ENCODE measurements around the gene SPINDOC.
"Not testable (repeated sequence)": the region's sequence is repeated elsewhere in the genome, so short reads cannot be mapped to it uniquely, and the experiment has no call there.

Gene SPINDOC

DNA sequence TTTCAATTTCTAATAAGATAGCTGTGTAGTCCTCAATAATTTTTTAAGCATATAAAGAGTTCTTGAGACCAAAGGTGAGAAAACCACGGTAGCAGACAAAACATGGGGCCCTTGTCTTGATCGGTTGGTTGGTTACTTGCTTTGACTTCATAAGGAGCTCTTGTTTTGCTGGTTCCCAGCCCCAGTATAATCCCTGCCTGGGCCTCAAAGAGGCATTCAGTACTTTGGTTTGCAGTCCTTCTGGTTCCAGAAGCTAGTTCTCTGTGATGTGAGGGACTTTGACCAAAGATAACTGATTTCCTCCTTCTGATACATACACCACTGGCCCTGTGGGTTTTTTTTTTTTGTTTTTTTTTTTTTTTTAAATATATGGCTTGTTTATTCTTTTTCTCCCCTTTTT is 42.7 kb downstream of the SPINDOC start:
- ChIA-PET POLR2A (interaction anchor here (0.6 to 0.7 kb wide), 3 partner anchors 15 to 32 kb away, joined by 3 to 6 read pairs (median 4); no protein-coding TSS in a partner anchor), CTCF (interaction anchor here (0.9 to 1.6 kb wide), 5 partner anchors 9 to 144 kb away, joined by 3 to 8 read pairs (median 4); partner anchors contain the start of gene MARK2)
- TF ChIP-seq, protein P1, sequence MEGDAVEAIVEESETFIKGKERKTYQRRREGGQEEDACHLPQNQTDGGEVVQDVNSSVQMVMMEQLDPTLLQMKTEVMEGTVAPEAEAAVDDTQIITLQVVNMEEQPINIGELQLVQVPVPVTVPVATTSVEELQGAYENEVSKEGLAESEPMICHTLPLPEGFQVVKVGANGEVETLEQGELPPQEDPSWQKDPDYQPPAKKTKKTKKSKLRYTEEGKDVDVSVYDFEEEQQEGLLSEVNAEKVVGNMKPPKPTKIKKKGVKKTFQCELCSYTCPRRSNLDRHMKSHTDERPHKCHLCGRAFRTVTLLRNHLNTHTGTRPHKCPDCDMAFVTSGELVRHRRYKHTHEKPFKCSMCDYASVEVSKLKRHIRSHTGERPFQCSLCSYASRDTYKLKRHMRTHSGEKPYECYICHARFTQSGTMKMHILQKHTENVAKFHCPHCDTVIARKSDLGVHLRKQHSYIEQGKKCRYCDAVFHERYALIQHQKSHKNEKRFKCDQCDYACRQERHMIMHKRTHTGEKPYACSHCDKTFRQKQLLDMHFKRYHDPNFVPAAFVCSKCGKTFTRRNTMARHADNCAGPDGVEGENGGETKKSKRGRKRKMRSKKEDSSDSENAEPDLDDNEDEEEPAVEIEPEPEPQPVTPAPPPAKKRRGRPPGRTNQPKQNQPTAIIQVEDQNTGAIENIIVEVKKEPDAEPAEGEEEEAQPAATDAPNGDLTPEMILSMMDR (IDR thresholded peaks at IDR 0.05; ENCODE audit: control extremely low read depth, extremely low read depth, low read depth, missing control alignments), result no peak
- DNase-seq (ENCODE audit: extremely low spot score), result no peak

DNA sequence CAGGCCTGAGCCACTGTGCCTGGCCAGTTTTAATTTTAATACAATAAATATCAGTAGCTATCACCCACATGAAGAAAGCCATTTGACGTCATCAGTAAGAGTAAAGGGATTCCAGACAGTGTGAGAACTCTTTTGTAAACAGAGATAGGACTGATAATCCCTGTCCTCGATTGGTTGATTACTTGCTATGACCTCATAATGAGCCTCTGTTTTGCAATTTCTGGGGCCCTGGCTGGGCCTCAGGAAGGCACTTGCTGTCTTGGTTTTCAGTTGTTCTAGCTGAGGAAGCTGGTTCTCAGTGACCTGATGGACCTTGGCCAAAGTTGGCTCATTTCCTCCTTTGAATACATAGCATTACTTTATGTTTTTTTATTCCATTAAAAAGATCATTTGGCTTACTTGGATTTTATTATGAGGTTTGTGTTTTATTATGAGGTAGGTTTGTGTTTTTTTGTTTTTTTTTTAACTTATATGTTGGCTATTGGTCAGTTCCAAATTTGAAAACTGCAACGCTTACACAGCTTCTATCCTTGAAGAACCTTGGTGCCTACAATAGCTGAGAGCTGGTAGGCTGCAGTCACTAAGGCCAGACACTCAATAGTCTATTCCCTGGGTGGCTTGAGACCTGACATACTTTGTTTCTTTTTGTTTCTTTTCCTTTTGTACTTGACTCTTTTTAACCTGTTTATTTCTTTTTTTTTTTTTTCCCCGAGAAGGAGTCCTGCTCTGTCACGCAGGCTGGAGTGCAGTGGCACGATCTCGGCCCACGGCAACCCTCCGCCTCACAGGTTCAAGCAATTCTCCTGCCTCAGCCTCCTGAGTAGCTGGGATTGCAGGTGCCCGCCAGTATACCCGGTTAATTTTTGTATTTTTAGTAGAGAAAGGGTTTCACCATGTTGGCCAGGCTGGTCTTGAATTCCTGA is 45.6 kb downstream of the SPINDOC start:
- DNase-seq (ENCODE audit: extremely low spot score), result no peak
- CTCF ChIA-PET, result interaction anchor here (1.2 to 2.7 kb wide), 5 partner anchors 9 to 22 kb away, joined by 3 to 10 read pairs (median 7); no protein-coding TSS in a partner anchor
- TF ChIP-seq, protein P1 (IDR thresholded peaks at IDR 0.05; ENCODE audit: control extremely low read depth, extremely low read depth, low read depth, missing control alignments), result no peak
- POLR2A ChIA-PET, result no interaction called here

DNA sequence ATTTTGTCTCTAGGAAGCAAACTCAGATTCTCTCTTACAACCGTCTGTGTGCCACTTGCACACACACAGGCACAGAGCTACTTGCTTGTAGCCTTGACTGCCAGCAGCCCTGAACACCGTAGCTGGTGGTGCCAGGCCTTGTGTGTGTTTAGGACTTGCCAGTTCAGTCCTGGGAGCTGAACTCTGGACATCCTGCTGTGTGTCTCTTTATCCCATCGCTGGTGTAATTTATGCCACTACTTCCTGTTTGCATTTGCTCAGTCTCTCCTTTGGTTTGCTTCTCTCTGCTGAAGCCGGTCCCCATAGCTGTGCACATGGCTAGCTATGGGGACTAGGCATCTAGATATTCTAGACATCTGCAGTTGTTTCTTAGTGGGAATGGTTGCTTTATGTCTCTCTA is 49.7 kb downstream of the SPINDOC start:
- TF ChIP-seq, protein P1 (IDR thresholded peaks at IDR 0.05; ENCODE audit: control extremely low read depth, extremely low read depth, low read depth, missing control alignments), result no peak
- ChIA-PET POLR2A (no interaction called here), CTCF (interaction anchor here (1.1 to 1.7 kb wide), 7 partner anchors 9 to 83 kb away, joined by 3 to 8 read pairs (median 3); partner anchors contain the start of gene MARK2)
- no peak for DNase-seq (ENCODE audit: extremely low spot score)

DNA sequence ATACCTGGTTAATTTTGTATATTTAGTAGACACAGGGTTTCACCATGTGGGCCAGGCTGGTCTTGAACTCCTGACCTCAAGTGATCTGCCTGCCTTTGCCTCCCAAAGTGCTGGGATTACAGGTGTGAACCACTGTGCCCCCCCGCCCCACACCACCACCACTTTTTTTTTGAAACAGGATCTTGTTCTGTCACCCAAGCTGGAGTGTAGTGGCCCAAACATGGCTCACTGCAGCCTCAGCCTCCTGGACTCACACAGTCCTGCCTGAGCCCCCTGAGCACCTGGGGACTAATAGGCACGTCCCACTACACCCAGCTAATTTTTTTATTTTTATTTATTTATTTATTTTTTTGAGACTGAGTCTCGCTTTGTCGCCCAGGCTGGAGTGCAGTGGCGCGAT is 50.4 kb downstream of the SPINDOC start:
- CTCF ChIA-PET, result interaction anchor here (1.3 kb wide), 1 partner anchor 25 kb away, joined by 3 read pairs; the partner anchor contains the start of gene MARK2
- DNase-seq (ENCODE audit: extremely low spot score); POLR2A ChIA-PET: not testable (repeated sequence)

DNA sequence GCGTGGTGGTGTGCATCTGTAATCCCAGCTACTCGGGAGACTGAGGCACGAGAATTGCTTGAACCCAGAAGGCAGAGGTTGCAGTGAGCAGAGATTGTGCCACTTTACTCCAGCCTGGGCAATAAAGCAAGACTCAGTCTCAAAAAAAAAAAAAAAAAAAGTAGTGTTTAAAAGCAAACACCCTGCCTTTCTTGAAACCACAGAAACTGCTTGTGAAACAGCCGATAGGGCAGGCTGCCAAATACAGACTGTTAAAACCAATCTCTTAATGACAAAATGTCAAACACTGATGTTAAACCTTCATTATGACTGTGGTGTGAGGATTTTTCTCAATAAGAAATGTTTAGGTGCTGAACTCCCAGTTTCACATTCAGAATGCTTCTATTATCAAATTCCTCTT is 53.0 kb downstream of the SPINDOC start:
- DNase-seq (ENCODE audit: extremely low spot score), result peak; percentile 87
- ChIA-PET CTCF (interaction anchor here (0.9 to 2.3 kb wide), 10 partner anchors 8 to 55 kb away, joined by 3 to 7 read pairs (median 3); partner anchors contain the start of gene MARK2), POLR2A (no interaction called here)
- TF ChIP-seq, protein P1 (IDR thresholded peaks at IDR 0.05; ENCODE audit: control extremely low read depth, extremely low read depth, low read depth, missing control alignments), result no peak

- ChIA-PET CTCF (interaction anchor here (0.7 to 2.3 kb wide), 4 partner anchors 9 to 31 kb away, joined by 3 to 7 read pairs (median 4); no protein-coding TSS in a partner anchor), POLR2A (no interaction called here)
- no peak for DNase-seq (ENCODE audit: extremely low spot score)
- TF ChIP-seq, protein P1 (IDR thresholded peaks at IDR 0.05; ENCODE audit: control extremely low read depth, extremely low read depth, low read depth, missing control alignments), result no peak
These were observed 54.3 kb downstream of the SPINDOC start for GRCh38 chr11:63867511-63867910.
